Prostate gland (tissue), 2 donors: ENCODE data around the gene CCDC61. TPM values are rescaled to one million over a fixed set of nuclear protein-coding genes. Genes with fewer than 3 reads are reported as not detected.
A peak's percentile ranks its signal among the peaks of the same experiment; 100 is the strongest.

Experiments used
- DNase-seq: peaks from one replicate; pipeline ENCODE4 v3.0.0-alpha.2; 2019; ENCODE audit warnings: low spot score
- H3K27ac ChIP-seq, 2 donors: fragments of 200-600 bp; sonication (generic); 2 replicates each; pipeline ENCODE4 v1.5.1; 2017 to 2019
- H3K27me3 ChIP-seq: fragments of 200-600 bp; sonication (generic); replicated peaks from 2 replicates; pipeline ENCODE4 v1.5.1; 2019; ENCODE audit not compliant: insufficient read depth
- H3K36me3 ChIP-seq, 2 donors: fragments of 200-600 bp; sonication (generic); 1 replicate in 1 of 2; 2 replicates in 1 of 2; pipeline versions ENCODE4 v1.5.1 to v1.8.1; 2017 to 2019
- H3K4me1 ChIP-seq: fragments of 200-600 bp; sonication (generic); replicated peaks from 2 replicates; pipeline ENCODE4 v1.5.1; 2019
- H3K4me3 ChIP-seq, 2 donors: fragments of 200-600 bp; sonication (generic); 2 replicates each; pipeline ENCODE4 v1.5.1; 2017 to 2019
- H3K9me3 ChIP-seq: fragments of 200-600 bp; sonication (generic); 2 replicates; pipeline ENCODE4 v1.5.1; 2017
- CTCF ChIP-seq, 4 experiments: fragments of 200-600 bp in 2 of 4; fragments of 450-650 bp in 2 of 4; sonication (generic) in 2 of 4; IDR thresholded peaks; 1 replicate in 3 of 4; 2 replicates in 1 of 4; pipeline ENCODE4 v1.5.1; 2016 to 2019; ENCODE audit warnings: antibody characterized with exemption in 4 of 4, mild to moderate bottlenecking in 2 of 4, moderate library complexity in 2 of 4
- POLR2A ChIP-seq: fragments of 450-650 bp; IDR thresholded peaks from one replicate; pipeline ENCODE4 v1.6.1; 2016; ENCODE audit warnings: antibody characterized with exemption, mild to moderate bottlenecking
- POLR2AphosphoS5 ChIP-seq: sonication (generic); formaldehyde crosslinking; IDR thresholded peaks from one replicate; pipeline ENCODE4 v1.6.1; 2017; ENCODE audit warnings: antibody characterized with exemption
- WGBS: methylation state at CpG from one replicate; pipeline ENCODE4 v1.1.5; 2018; 5-methylcytosine and 5-hydroxymethylcytosine counted together
- intact Hi-C: fragments of 100-400 bp; cut with DNase I; formaldehyde crosslinking; loops from one replicate; pipeline ENCODE4 v1.14.2; 2022
- total RNA-seq, 2 donors: library from RNA; depleted of rRNA; stranded (reverse); fragments of >200 nt; gene quantifications; one replicate each; pipeline ENCODE4 v1.1.0, GENCODE V29; 2016

The CCDC61 gene
- 10 to 100 TPM; 22.9 to 23.7 TPM for total RNA-seq

- H3K9me3 ChIP-seq = no peaks in the 10 kb centered on the region
- H3K27ac ChIP-seq = peak within 1 kb of the TSS; percentile 54 to 70
- 0% methylated on average over 34 of the region's 34 CpGs for WGBS
- TF ChIP-seq POLR2A (peak; percentile 82), CTCF (IDR thresholded peaks at IDR 0.05) (no peak), POLR2AphosphoS5 (peak; percentile 97)
- H3K4me3 ChIP-seq = peak within 1 kb of the TSS; percentile 60 to 74
- no peaks in the 10 kb centered on the region for H3K4me1 ChIP-seq
- no peaks in the 10 kb centered on the region for H3K36me3 ChIP-seq
- intact Hi-C loops = no loop called here
- no peaks in the 10 kb centered on the region for H3K27me3 ChIP-seq
- peak; percentile 99 for DNase-seq
Observed at GRCh38 chr19:45994998-45995714, at the start of gene CCDC61. Gene CCDC61 (plus strand): TSS chr19:45995467. CDS start chr19:46003019, 7,552 bp downstream.

GRCh38 chr19:45947926-45948325, 47.3 kb upstream of the CCDC61 start:
- no peak for DNase-seq
- intact Hi-C loops = no loop called here
- H3K9me3 ChIP-seq = no peaks in the 10 kb centered on the region

GRCh38 chr19:45952341-45952685, 43.0 kb upstream of the CCDC61 start:
- no peak for DNase-seq
- 37% methylated on average over 8 of the region's 8 CpGs for WGBS
- Histone ChIP-seq H3K4me1 (no peaks in the 10 kb centered on the region), H3K36me3 (no peaks in the 10 kb centered on the region), H3K4me3 (no peak overlapping the region), H3K27me3 (no peaks in the 10 kb centered on the region), H3K9me3 (no peaks in the 10 kb centered on the region), H3K27ac (no peak overlapping the region)
- TF ChIP-seq POLR2AphosphoS5 (no peak), POLR2A (no peak), CTCF (IDR thresholded peaks at IDR 0.05) (no peak)
- intact Hi-C loops = no loop called here

More at GRCh38 chr19:45947926-45948325, 47.3 kb upstream of the CCDC61 start:
- 82% methylated on average over 1 of the region's 1 CpG for WGBS
- H3K4me1 ChIP-seq = no peaks in the 10 kb centered on the region
- no peaks in the 10 kb centered on the region for H3K36me3 ChIP-seq
- H3K27ac ChIP-seq = no peak overlapping the region
- H3K27me3 ChIP-seq = no peaks in the 10 kb centered on the region
- no peak overlapping the region for H3K4me3 ChIP-seq
- TF ChIP-seq POLR2A = no peak
- TF ChIP-seq CTCF (IDR thresholded peaks at IDR 0.05) = no peak
- no peak for TF ChIP-seq POLR2AphosphoS5

GRCh38 chr19:45952686-45953505, 42.4 kb upstream of the CCDC61 start:
- Histone ChIP-seq H3K9me3 (no peaks in the 10 kb centered on the region), H3K4me3 (no peak overlapping the region), H3K4me1 (no peaks in the 10 kb centered on the region), H3K27ac (no peak overlapping the region), H3K36me3 (no peaks in the 10 kb centered on the region), H3K27me3 (no peaks in the 10 kb centered on the region)
- 5% methylated on average over 43 of the region's 43 CpGs for WGBS
- no peak for DNase-seq
- intact Hi-C loops = no loop called here
- TF ChIP-seq POLR2A (no peak), CTCF (IDR thresholded peaks at IDR 0.05) (no peak), POLR2AphosphoS5 (no peak)
